HG02943 (cell line): Measurements from ENCODE around the gene PHOSPHO2.

ENCODE experiments used
- ATAC-seq: cut with Tn5 transposase; IDR thresholded peaks from one replicate; pipeline ENCODE4 v1.9.1; 2021; ENCODE audit warnings: mild to moderate bottlenecking, low read depth, moderate library complexity; ENCODE audit not compliant: unreplicated experiment

PHOSPHO2 gene

GRCh38 chr2:169694113-169694893 lies at the start of gene PHOSPHO2, which contains the start of gene CFAP210:
TSS of gene PHOSPHO2 (plus strand) at chr2:169694469. CDS start at chr2:169700972, 6,503 bp downstream.
TSS of gene CFAP210 (minus strand) at chr2:169694405. CDS start at chr2:169694327, 78 bp downstream.
- ATAC-seq: peak; percentile 99

GRCh38 chr2:169647496-169647895 lies 46.8 kb upstream of the PHOSPHO2 start:
- no peak for ATAC-seq

GRCh38 chr2:169649278-169649677 lies 45.0 kb upstream of the PHOSPHO2 start:
- no peak for ATAC-seq

GRCh38 chr2:169653636-169654035 lies 40.6 kb upstream of the PHOSPHO2 start:
- no peak for ATAC-seq

- ATAC-seq: no peak
Measured at GRCh38 chr2:169656164-169656563, 38.1 kb upstream of the PHOSPHO2 start.

GRCh38 chr2:169658877-169659276 lies 35.4 kb upstream of the PHOSPHO2 start:
- ATAC-seq: no peak

GRCh38 chr2:169659320-169659719 lies 34.9 kb upstream of the PHOSPHO2 start:
- ATAC-seq: no peak

GRCh38 chr2:169661265-169661664 lies 33.0 kb upstream of the PHOSPHO2 start:
- no peak for ATAC-seq

GRCh38 chr2:169662744-169663143 lies 31.5 kb upstream of the PHOSPHO2 start:
- no peak for ATAC-seq

GRCh38 chr2:169663247-169663646 lies 31.0 kb upstream of the PHOSPHO2 start:
- ATAC-seq: no peak

- no peak for ATAC-seq
Measured at GRCh38 chr2:169664600-169664977, 29.7 kb upstream of the PHOSPHO2 start.

- ATAC-seq: no peak
Measured at GRCh38 chr2:169664978-169665930, 29.0 kb upstream of the PHOSPHO2 start.

GRCh38 chr2:169667583-169667982 lies 26.7 kb upstream of the PHOSPHO2 start:
- no peak for ATAC-seq

GRCh38 chr2:169670215-169670651 lies 24.0 kb upstream of the PHOSPHO2 start:
- no peak for ATAC-seq

GRCh38 chr2:169670937-169671336 lies 23.3 kb upstream of the PHOSPHO2 start:
- ATAC-seq: no peak

GRCh38 chr2:169672406-169672805 lies 21.9 kb upstream of the PHOSPHO2 start:
- ATAC-seq: no peak

- ATAC-seq: no peak
Measured at GRCh38 chr2:169673106-169673505, 21.2 kb upstream of the PHOSPHO2 start.

GRCh38 chr2:169673921-169674320 lies 20.3 kb upstream of the PHOSPHO2 start:
- no peak for ATAC-seq

GRCh38 chr2:169676357-169676756 lies 17.9 kb upstream of the PHOSPHO2 start:
- no peak for ATAC-seq

GRCh38 chr2:169676850-169677249 lies 17.4 kb upstream of the PHOSPHO2 start:
- ATAC-seq: no peak

- ATAC-seq: no peak
Measured at GRCh38 chr2:169683054-169683424, 11.2 kb upstream of the PHOSPHO2 start.
